Lower leg skin (tissue), 3 donors: ENCODE data around the gene ZNF280D.

Source experiments
- POLR2A ChIP-seq, 2 donors: fragments of 450-650 bp; IDR thresholded peaks; one replicate each; pipeline ENCODE4 v1.6.1; 2016 to 2017; ENCODE audit warnings: antibody characterized with exemption in 2 of 2, mild to moderate bottlenecking in 1 of 2, moderate library complexity in 1 of 2
- TF ChIP-seq, protein P1 (sequence below), 3 donors: fragments of 450-650 bp; IDR thresholded peaks; one replicate each; pipeline ENCODE4 v1.5.1; 2016; ENCODE audit warnings: antibody characterized with exemption in 3 of 3, mild to moderate bottlenecking in 3 of 3, moderate library complexity in 2 of 3

DNA sequence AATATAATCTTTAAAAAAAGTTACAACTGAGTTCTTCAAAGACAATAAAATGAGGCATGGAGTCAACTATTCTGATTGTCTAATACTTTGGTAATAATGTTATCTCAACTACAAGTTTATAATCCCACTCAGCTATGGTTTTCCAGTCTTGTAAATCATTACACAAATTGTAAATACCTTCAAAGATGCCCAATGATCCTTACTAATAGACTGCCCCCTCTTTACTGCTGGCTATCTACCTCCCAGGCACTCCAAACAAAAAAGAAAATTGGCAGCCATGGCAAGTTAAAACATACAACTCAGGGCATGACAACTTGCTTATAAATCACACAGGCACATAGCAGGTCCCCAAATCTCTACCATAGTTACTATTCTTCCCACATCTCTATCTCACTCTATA, 58.5 kb downstream of the ZNF280D start:
- TF ChIP-seq, protein P1, sequence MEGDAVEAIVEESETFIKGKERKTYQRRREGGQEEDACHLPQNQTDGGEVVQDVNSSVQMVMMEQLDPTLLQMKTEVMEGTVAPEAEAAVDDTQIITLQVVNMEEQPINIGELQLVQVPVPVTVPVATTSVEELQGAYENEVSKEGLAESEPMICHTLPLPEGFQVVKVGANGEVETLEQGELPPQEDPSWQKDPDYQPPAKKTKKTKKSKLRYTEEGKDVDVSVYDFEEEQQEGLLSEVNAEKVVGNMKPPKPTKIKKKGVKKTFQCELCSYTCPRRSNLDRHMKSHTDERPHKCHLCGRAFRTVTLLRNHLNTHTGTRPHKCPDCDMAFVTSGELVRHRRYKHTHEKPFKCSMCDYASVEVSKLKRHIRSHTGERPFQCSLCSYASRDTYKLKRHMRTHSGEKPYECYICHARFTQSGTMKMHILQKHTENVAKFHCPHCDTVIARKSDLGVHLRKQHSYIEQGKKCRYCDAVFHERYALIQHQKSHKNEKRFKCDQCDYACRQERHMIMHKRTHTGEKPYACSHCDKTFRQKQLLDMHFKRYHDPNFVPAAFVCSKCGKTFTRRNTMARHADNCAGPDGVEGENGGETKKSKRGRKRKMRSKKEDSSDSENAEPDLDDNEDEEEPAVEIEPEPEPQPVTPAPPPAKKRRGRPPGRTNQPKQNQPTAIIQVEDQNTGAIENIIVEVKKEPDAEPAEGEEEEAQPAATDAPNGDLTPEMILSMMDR (IDR thresholded peaks at IDR 0.05): no peak
- TF ChIP-seq POLR2A (IDR thresholded peaks at IDR 0.05): no peak
